Left lung (tissue), 10 donors: Measurements from ENCODE around the gene PDLIM5. TPM values are rescaled to one million over a fixed set of nuclear protein-coding genes. Genes with fewer than 3 reads are reported as not detected.
A peak's percentile ranks its signal among the peaks of the same experiment; 100 is the strongest.

Source experiments
- ATAC-seq: fragments of 200-7000 bp; cut with Tn5 transposase; one replicate; pipeline ENCODE4 v1.9.1; 2020; ENCODE audit warnings: moderate library complexity
- DNase-seq, 4 donors: peaks; one replicate each; pipeline ENCODE4 v3.0.0-alpha.2; 2013 to 2020
- H3K27ac ChIP-seq, 2 donors: fragments of 200-600 bp; sonication (generic) in 1 of 2; one replicate each; pipeline versions ENCODE4 v1.5.0 to v1.8.0; 2020 to 2021
- H3K27me3 ChIP-seq, 2 donors: fragments of 200-600 bp; sonication (generic) in 1 of 2; one replicate each; pipeline versions ENCODE4 v1.5.0 to v1.8.0; 2020 to 2021
- H3K36me3 ChIP-seq, 2 donors: fragments of 200-600 bp; sonication (generic) in 1 of 2; one replicate each; pipeline versions ENCODE4 v1.5.0 to v1.8.0; 2020 to 2021
- H3K4me1 ChIP-seq, 2 donors: fragments of 200-600 bp; one replicate each; pipeline ENCODE4 v1.8.0; 2021
- H3K4me3 ChIP-seq, 2 donors: fragments of 200-600 bp; sonication (generic) in 1 of 2; one replicate each; pipeline versions ENCODE4 v1.5.0 to v1.8.0; 2020 to 2021; ENCODE audit warnings: mild to moderate bottlenecking in 1 of 2
- H3K9me3 ChIP-seq, 2 donors: fragments of 200-600 bp; sonication (generic) in 1 of 2; one replicate each; pipeline versions ENCODE4 v1.5.0 to v1.8.0; 2020 to 2021
- intact Hi-C, 2 donors: fragments of 100-400 bp; cut with DNase I; formaldehyde crosslinking; loops; one replicate each; pipeline versions ENCODE4 v1.11.2 to v1.14.2; 2022
- polyA plus RNA-seq, 6 donors: library from polyadenylated mRNA; unstranded; fragments of 120-200 nt; gene quantifications; one replicate each; pipeline ENCODE4 v1.2.1, GENCODE V29; 2013; ENCODE audit not compliant: insufficient read length in 6 of 6
- total RNA-seq, 2 donors: library from RNA; stranded (reverse); fragmentation: NEBNext Ultra II Directional; extraction: Animal tissue kit (Norgen Biotek cat#: 25700); gene quantifications; one replicate each; pipeline ENCODE4 v1.2.1, GENCODE V29; 2021
- TF ChIP-seq, protein P1 (sequence below), 2 donors: fragments of 200-600 bp; sonication (generic) in 1 of 2; IDR thresholded peaks; one replicate each; pipeline versions ENCODE4 v1.5.0 to v1.8.0; 2021; ENCODE audit warnings: antibody characterized with exemption in 2 of 2
- donor health status: DM: no; HTN: yes; CAD: no.
- donor health status: DM: no; HTN: no; CAD: no.

PDLIM5 gene
- total and polyA plus RNA-seq, 8 donors, result 18.3 to 105 (median 20.3) TPM

- Histone ChIP-seq H3K4me3 (no peak overlapping the region), H3K27ac (no peak overlapping the region), H3K27me3 (no peaks in the 10 kb centered on the region), H3K36me3 (no peaks in the 10 kb centered on the region), H3K4me1 (no peaks in the 10 kb centered on the region), H3K9me3 (no peaks in the 10 kb centered on the region)
- DNase-seq, result no peak
- intact Hi-C loops, result no loop called here
- TF ChIP-seq, protein P1, sequence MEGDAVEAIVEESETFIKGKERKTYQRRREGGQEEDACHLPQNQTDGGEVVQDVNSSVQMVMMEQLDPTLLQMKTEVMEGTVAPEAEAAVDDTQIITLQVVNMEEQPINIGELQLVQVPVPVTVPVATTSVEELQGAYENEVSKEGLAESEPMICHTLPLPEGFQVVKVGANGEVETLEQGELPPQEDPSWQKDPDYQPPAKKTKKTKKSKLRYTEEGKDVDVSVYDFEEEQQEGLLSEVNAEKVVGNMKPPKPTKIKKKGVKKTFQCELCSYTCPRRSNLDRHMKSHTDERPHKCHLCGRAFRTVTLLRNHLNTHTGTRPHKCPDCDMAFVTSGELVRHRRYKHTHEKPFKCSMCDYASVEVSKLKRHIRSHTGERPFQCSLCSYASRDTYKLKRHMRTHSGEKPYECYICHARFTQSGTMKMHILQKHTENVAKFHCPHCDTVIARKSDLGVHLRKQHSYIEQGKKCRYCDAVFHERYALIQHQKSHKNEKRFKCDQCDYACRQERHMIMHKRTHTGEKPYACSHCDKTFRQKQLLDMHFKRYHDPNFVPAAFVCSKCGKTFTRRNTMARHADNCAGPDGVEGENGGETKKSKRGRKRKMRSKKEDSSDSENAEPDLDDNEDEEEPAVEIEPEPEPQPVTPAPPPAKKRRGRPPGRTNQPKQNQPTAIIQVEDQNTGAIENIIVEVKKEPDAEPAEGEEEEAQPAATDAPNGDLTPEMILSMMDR (IDR thresholded peaks at IDR 0.05), result no peak
- no peak for ATAC-seq
These were observed 9.5 kb upstream of the PDLIM5 start for GRCh38 chr4:94442251-94442650.

- H3K4me1 ChIP-seq, result peaks cover 0 to 6% of the 10 kb centered on the region in 2 donors
- peaks cover 0 to 8% of the 10 kb centered on the region in 2 donors for H3K27me3 ChIP-seq
- peak; percentile 31 for ATAC-seq
- intact Hi-C loops, result no loop called here
- no peaks in the 10 kb centered on the region for H3K9me3 ChIP-seq
- no peak for DNase-seq
- TF ChIP-seq, protein P1 (IDR thresholded peaks at IDR 0.05), result no peak
- H3K27ac ChIP-seq, result no peak overlapping the region
- no peak overlapping the region for H3K4me3 ChIP-seq
- H3K36me3 ChIP-seq, result no peaks in the 10 kb centered on the region
These were observed 5.4 kb upstream of the PDLIM5 start for GRCh38 chr4:94446386-94446785.

DNA sequence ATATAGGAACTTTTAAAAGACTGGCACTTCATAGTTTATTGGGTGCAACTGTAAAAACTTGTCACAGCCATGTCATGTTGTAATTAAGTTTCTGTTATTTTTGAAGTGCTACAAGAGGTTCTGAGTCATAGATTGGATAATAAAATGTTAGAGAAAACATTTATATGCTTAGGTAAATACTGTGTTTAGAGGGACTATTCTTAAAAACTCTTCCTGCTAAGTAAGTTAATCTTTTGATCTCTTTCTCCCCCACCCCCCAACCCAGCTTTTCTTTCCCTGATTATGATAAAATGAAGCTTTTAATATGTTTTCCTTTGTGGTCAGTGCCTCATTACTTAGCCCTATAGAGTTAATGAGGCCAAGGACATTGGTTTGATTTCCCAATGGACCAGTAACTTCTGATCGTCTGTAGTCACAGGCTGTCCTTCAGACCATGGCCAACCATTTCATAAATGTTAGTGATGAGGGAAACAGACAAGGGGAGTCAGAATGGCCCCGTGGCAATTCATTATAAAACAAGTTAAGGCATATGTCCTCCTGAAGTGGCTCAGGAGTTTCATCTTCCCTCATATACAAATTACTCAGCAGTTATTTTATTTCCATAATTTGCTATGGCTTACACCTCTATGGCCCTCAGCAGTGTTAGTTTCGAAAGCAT lies 3.9 kb upstream of the PDLIM5 start:
- Histone ChIP-seq H3K9me3 (no peaks in the 10 kb centered on the region), H3K27ac (no peak overlapping the region), H3K4me3 (no peak overlapping the region), H3K36me3 (no peaks in the 10 kb centered on the region), H3K4me1 (peaks cover 0 to 8% of the 10 kb centered on the region in 2 donors), H3K27me3 (peaks cover 0 to 8% of the 10 kb centered on the region in 2 donors)
- TF ChIP-seq, protein P1 (IDR thresholded peaks at IDR 0.05), result no peak
- no peak for DNase-seq
- ATAC-seq, result no peak
- intact Hi-C loops, result no loop called here

GRCh38 chr4:94448815-94449375 lies 2.8 kb upstream of the PDLIM5 start:
- H3K36me3 ChIP-seq, result no peaks in the 10 kb centered on the region
- ATAC-seq (no peak), DNase-seq (no peak)
- TF ChIP-seq, protein P1 (IDR thresholded peaks at IDR 0.05), result no peak
- H3K27ac ChIP-seq, result no peak overlapping the region
- intact Hi-C loops, result no loop called here
- H3K27me3 ChIP-seq, result peaks cover 0 to 8% of the 10 kb centered on the region in 2 donors
- H3K9me3 ChIP-seq, result no peaks in the 10 kb centered on the region
- H3K4me1 ChIP-seq, result peaks cover 4 to 18% of the 10 kb centered on the region in 2 donors
- H3K4me3 ChIP-seq, result no peak overlapping the region

GRCh38 chr4:94451051-94451694 lies 569 bp upstream of the PDLIM5 start:
- peaks cover 6 to 36% of the 10 kb centered on the region in 2 donors for H3K4me1 ChIP-seq
- DNase-seq (no peak), ATAC-seq (no peak)
- H3K27me3 ChIP-seq, result peaks cover 0 to 8% of the 10 kb centered on the region in 2 donors
- TF ChIP-seq, protein P1 (IDR thresholded peaks at IDR 0.05), result no peak
- intact Hi-C loops, result no loop called here
- H3K9me3 ChIP-seq, result no peaks in the 10 kb centered on the region
- H3K27ac ChIP-seq, result peak overlapping the region; percentile 94 to 95
- H3K4me3 ChIP-seq, result peak overlapping the region; percentile 84 to 90
- H3K36me3 ChIP-seq, result peaks cover 0 to 10% of the 10 kb centered on the region in 2 donors
